B cell (primary cell): ENCODE data around the gene WDR64. TPM values are rescaled to one million over a fixed set of nuclear protein-coding genes. Genes with fewer than 3 reads are reported as not detected.

Experiments
- ATAC-seq: fragments of 200-7000 bp; cut with Tn5 transposase; one replicate; pipeline ENCODE4 v1.10.0; 2021; ENCODE audit warnings: low read depth, mild to moderate bottlenecking, moderate number of reproducible peaks, moderate library complexity
- CTCF ChIA-PET: fragments of 350-600 bp; sonication (Branson Sonifier 250); formaldehyde crosslinking; loops from one replicate; lab custom pipeline; 2021; ENCODE audit warnings: antibody characterized with exemption, inconsistent platforms; lab: Charles Lee
- POLR2A ChIA-PET: fragments of 350-600 bp; sonication (Branson Sonifier 250); formaldehyde crosslinking; loops from one replicate; lab custom pipeline; 2021; ENCODE audit warnings: antibody characterized with exemption; lab: Charles Lee
- DNase-seq: peaks from one replicate; pipeline ENCODE4 v3.0.0; 2013
- H2AFZ ChIP-seq: 2 replicates; pipeline ENCODE4 v1.6.1; 2012; ENCODE audit warnings: mild to moderate bottlenecking, low read depth, low read length; ENCODE audit not compliant: insufficient read depth, poor library complexity, severe bottlenecking
- H3K27ac ChIP-seq, 2 donors: 1 replicate in 1 of 2; 2 replicates in 1 of 2; pipeline ENCODE4 v1.5.1; 2012 to 2013; ENCODE audit warnings: low read length in 2 of 2, mild to moderate bottlenecking in 2 of 2, moderate library complexity in 1 of 2
- H3K27me3 ChIP-seq, 4 experiments: fragments of 200-600 bp in 1 of 4; sonication (generic) in 1 of 4; replicated peaks in 1 of 4; 1 replicate in 2 of 4; 2 replicates in 2 of 4; pipeline versions ENCODE4 v1.6.1 to v1.7.0; 2013 to 2016; ENCODE audit warnings: low read length in 3 of 4, mild to moderate bottlenecking in 2 of 4, mixed read lengths in 1 of 4, moderate library complexity in 1 of 4; ENCODE audit not compliant: insufficient read depth in 4 of 4, control insufficient read depth in 3 of 4; ENCODE audit errors: control extremely low read depth in 1 of 4
- H3K36me3 ChIP-seq, 2 experiments: replicated peaks in 1 of 2; 1 replicate in 1 of 2; 2 replicates in 1 of 2; pipeline versions ENCODE4 v1.6.1 to v1.7.1; 2013; ENCODE audit warnings: low read length in 1 of 2; ENCODE audit not compliant: insufficient read depth in 2 of 2, control insufficient read depth in 1 of 2; ENCODE audit errors: control extremely low read depth in 1 of 2, extremely low read depth in 1 of 2
- H3K4me1 ChIP-seq, 2 donors: fragments of 200-600 bp in 1 of 2; sonication (generic) in 1 of 2; 1 replicate in 1 of 2; 2 replicates in 1 of 2; pipeline versions ENCODE4 v1.5.1 to v1.6.1; 2013 to 2017; ENCODE audit warnings: low read length in 2 of 2; ENCODE audit not compliant: control insufficient read depth in 2 of 2, insufficient read depth in 2 of 2
- H3K4me2 ChIP-seq: replicated peaks from 2 replicates; pipeline ENCODE3; 2012; ENCODE audit warnings: mild to moderate bottlenecking, low read depth, low read length; ENCODE audit not compliant: poor library complexity, severe bottlenecking
- H3K4me3 ChIP-seq, 5 experiments: fragments of 200-600 bp in 1 of 5; sonication (generic) in 1 of 5; 1 replicate in 3 of 5; 2 replicates in 2 of 5; pipeline versions ENCODE4 v1.5.1 to v1.7.0; 2011 to 2016; ENCODE audit warnings: low read length in 4 of 5, mild to moderate bottlenecking in 4 of 5, low read depth in 2 of 5, control low read depth in 1 of 5, moderate library complexity in 1 of 5; ENCODE audit not compliant: insufficient read depth in 1 of 5; ENCODE audit errors: control extremely low read depth in 1 of 5, extremely low read depth in 1 of 5
- H3K79me2 ChIP-seq: fragments of 200-600 bp; sonication (generic); one replicate; pipeline ENCODE4 v1.6.0; 2016; ENCODE audit warnings: low read length; ENCODE audit not compliant: control insufficient read depth, insufficient read depth
- H3K9ac ChIP-seq: fragments of 200-600 bp; sonication (generic); 2 replicates; pipeline ENCODE4 v1.6.1; 2017; ENCODE audit warnings: mild to moderate bottlenecking, low read length, moderate library complexity
- H3K9me3 ChIP-seq, 3 donors: one replicate each; pipeline versions ENCODE4 v1.6.1 to v1.7.1; 2013; ENCODE audit warnings: low read length in 2 of 3; ENCODE audit not compliant: control insufficient read depth in 2 of 3, insufficient read depth in 1 of 3; ENCODE audit errors: control extremely low read depth in 1 of 3
- H4K20me1 ChIP-seq: 2 replicates; pipeline ENCODE4 v1.6.0; 2012; ENCODE audit warnings: mild to moderate bottlenecking, low read length; ENCODE audit not compliant: insufficient read depth, control insufficient read depth, poor library complexity, severe bottlenecking
- H3K27ac Mint-ChIP-seq: one replicate; pipeline ENCODE4 v1.8.0; 2021; ENCODE audit warnings: mixed read lengths
- H3K27me3 Mint-ChIP-seq: one replicate; pipeline ENCODE4 v1.8.0; 2021; ENCODE audit warnings: mixed read lengths
- H3K4me1 Mint-ChIP-seq: one replicate; pipeline ENCODE4 v1.8.0; 2021; ENCODE audit warnings: mixed read lengths
- H3K4me3 Mint-ChIP-seq: one replicate; pipeline ENCODE4 v1.8.0; 2021; ENCODE audit warnings: mixed read lengths
- H3K9me3 Mint-ChIP-seq: one replicate; pipeline ENCODE4 v1.8.0; 2022; ENCODE audit warnings: mixed read lengths; ENCODE audit not compliant: insufficient read depth
- EZH2 ChIP-seq: IDR thresholded peaks from 2 replicates; pipeline ENCODE4 v1.6.1; 2012; ENCODE audit warnings: borderline replicate concordance, low read depth, mild to moderate bottlenecking, moderate library complexity, low read length; ENCODE audit not compliant: insufficient read depth, poor library complexity, severe bottlenecking
- WGBS: methylation state at CpG from one replicate; pipeline ENCODE4 v1.1.5; 2013; ENCODE audit warnings: missing lambda C conversion rate; ENCODE audit not compliant: insufficient coverage; 5-methylcytosine and 5-hydroxymethylcytosine counted together
- intact Hi-C: fragments of 100-400 bp; cut with micrococcal nuclease; formaldehyde crosslinking; loops from one replicate; pipeline ENCODE4 v1.10.0; 2022
- polyA plus RNA-seq: library from polyadenylated mRNA; depleted of rRNA; stranded (reverse); fragments of >200 nt; gene quantifications from 2 replicates; pipeline ENCODE4 v1.2.3, GENCODE V29; 2012
- total RNA-seq, 2 donors: library from RNA; stranded (reverse); fragments of 120-200 nt in 1 of 2; gene quantifications; 1 replicate in 1 of 2; 2 replicates in 1 of 2; pipeline versions ENCODE4 v1.2.3 to v1.2.4, GENCODE V29; 2013 to 2022
- TF ChIP-seq, protein P1 (sequence below): fragments of 200-600 bp; IDR thresholded peaks from one replicate; pipeline ENCODE4 v1.8.0; 2022; ENCODE audit warnings: antibody characterized with exemption, mild to moderate bottlenecking

WDR64 gene
- total and polyA plus RNA-seq, 2 donors (not counting 1 experiment from before 2014, with no cell fraction given) = 0.13 TPM; not detected in 1

DNA sequence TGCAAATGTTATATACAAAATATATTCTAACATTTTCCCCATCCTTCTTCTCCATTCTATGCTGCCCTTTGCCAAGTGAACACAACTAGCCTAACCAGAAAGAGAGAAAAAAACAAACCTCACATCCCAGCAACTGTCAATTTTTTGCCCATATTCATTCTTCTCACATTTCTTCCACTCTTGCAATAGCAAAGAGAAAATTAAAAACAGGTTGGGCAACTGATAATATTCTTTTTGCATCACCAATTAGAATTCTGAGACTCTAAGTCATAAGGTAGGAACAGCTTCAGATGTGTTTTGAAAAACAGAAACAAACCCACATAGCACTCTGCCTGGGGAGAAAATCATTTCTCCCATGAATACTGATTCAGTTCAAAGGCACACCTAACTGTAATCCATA is 170.8 kb downstream of the WDR64 start:
- CTCF ChIA-PET = no interaction called here
- Histone ChIP-seq H3K27ac (no peak overlapping the region), H3K36me3 (no peaks in the 10 kb centered on the region), H3K4me3 (no peak overlapping the region), H3K4me2 (no peak overlapping the region), H4K20me1 (no peaks in the 10 kb centered on the region), H3K27me3 (no peaks in the 10 kb centered on the region), H2AFZ (no peak overlapping the region), H3K9ac (no peak overlapping the region), H3K4me1 (peaks cover 7% of the 10 kb centered on the region in 2 donors), H3K9me3 (no peaks in the 10 kb centered on the region), H3K79me2 (no peaks in the 10 kb centered on the region)
- TF ChIP-seq EZH2 = no peak
- TF ChIP-seq, protein P1, sequence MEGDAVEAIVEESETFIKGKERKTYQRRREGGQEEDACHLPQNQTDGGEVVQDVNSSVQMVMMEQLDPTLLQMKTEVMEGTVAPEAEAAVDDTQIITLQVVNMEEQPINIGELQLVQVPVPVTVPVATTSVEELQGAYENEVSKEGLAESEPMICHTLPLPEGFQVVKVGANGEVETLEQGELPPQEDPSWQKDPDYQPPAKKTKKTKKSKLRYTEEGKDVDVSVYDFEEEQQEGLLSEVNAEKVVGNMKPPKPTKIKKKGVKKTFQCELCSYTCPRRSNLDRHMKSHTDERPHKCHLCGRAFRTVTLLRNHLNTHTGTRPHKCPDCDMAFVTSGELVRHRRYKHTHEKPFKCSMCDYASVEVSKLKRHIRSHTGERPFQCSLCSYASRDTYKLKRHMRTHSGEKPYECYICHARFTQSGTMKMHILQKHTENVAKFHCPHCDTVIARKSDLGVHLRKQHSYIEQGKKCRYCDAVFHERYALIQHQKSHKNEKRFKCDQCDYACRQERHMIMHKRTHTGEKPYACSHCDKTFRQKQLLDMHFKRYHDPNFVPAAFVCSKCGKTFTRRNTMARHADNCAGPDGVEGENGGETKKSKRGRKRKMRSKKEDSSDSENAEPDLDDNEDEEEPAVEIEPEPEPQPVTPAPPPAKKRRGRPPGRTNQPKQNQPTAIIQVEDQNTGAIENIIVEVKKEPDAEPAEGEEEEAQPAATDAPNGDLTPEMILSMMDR = no peak
- POLR2A ChIA-PET = no interaction called here
- DNase-seq = no peak
- H3K9me3 Mint-ChIP-seq = no peaks in the 10 kb centered on the region
- no peak overlapping the region for H3K4me3 Mint-ChIP-seq
- peaks cover 6% of the 10 kb centered on the region for H3K27me3 Mint-ChIP-seq
- intact Hi-C loops = no loop called here
- peaks cover 4% of the 10 kb centered on the region for H3K4me1 Mint-ChIP-seq
- no peak for ATAC-seq
- H3K27ac Mint-ChIP-seq = no peak overlapping the region

DNA sequence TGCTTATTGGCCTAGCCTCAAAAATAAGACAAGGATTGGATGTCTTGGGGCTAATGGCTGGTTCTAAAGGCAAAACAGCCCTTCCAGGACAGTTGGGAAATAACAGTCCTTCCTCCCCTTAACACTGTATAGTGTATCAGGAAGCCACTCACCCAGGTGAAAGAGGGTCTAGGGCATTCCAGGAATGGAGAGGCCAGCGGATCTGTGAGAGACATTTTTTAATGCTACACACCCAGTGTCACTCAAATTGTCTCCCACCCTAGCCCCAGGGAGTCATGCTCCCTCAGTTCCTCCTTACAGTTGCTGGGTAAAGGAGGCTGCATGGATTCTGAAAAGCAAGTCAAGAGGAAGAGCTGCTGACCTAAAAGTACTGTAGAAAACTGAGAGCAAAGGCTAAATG is 171.8 kb downstream of the WDR64 start:
- Histone ChIP-seq H4K20me1 (no peaks in the 10 kb centered on the region), H3K79me2 (no peaks in the 10 kb centered on the region), H3K27me3 (no peaks in the 10 kb centered on the region), H3K36me3 (no peaks in the 10 kb centered on the region), H3K9ac (no peak overlapping the region), H2AFZ (no peak overlapping the region), H3K9me3 (no peaks in the 10 kb centered on the region), H3K27ac (no peak overlapping the region), H3K4me2 (no peak overlapping the region), H3K4me3 (no peak overlapping the region), H3K4me1 (no peaks in the 10 kb centered on the region)
- DNase-seq (no peak), ATAC-seq (no peak)
- ChIA-PET POLR2A (no interaction called here), CTCF (no interaction called here)
- Mint-ChIP-seq H3K27ac (no peak overlapping the region), H3K9me3 (no peaks in the 10 kb centered on the region), H3K4me1 (no peaks in the 10 kb centered on the region), H3K27me3 (peaks cover 8% of the 10 kb centered on the region), H3K4me3 (no peak overlapping the region)
- WGBS = no CpG with 5 or more reads among the region's 1 CpG
- TF ChIP-seq, protein P1 = no peak
- no peak for TF ChIP-seq EZH2
- intact Hi-C loops = no loop called here
